ENCODE measurements around the gene MAB21L2.
A peak's percentile ranks its signal among the peaks of the same experiment; 100 is the strongest.
"Not testable (repeated sequence)": the region's sequence is repeated elsewhere in the genome, so short reads cannot be mapped to it uniquely, and the experiment has no call there.

The MAB21L2 gene

GRCh38 chr4:150582146-150582872 lies at the start of gene MAB21L2:
TSS of gene MAB21L2 (plus strand) at chr4:150582151. CDS start at chr4:150583030, 879 bp downstream.
- no peak for DNase-seq

GRCh38 chr4:150533673-150534072 lies 48.3 kb upstream of the MAB21L2 start:
- DNase-seq, result no peak

GRCh38 chr4:150534818-150535217 lies 47.1 kb upstream of the MAB21L2 start:
- DNase-seq, result no peak

GRCh38 chr4:150537911-150538310 lies 44.0 kb upstream of the MAB21L2 start:
- not testable (repeated sequence) for DNase-seq

DNA sequence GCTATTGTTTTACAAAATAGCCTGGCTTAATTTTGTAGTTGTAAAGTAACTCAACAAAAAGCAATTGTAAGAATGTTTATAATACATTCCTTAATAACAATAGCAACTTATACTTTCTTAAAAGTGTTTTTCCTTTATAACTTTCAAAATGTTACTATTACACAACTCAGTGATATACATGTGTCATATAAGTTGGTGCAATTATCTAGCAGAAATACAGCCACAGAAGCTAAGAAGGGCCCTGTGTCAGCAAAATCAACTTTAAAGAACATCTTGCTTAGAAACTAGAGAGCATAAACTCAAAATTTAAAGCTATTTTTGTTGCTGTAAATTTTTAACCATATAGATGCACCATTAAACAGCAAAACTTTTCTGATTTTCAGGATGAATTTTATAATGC lies 41.4 kb upstream of the MAB21L2 start:
- no peak for DNase-seq

GRCh38 chr4:150540959-150541360 lies 41.0 kb upstream of the MAB21L2 start:
- DNase-seq, result no peak

DNA sequence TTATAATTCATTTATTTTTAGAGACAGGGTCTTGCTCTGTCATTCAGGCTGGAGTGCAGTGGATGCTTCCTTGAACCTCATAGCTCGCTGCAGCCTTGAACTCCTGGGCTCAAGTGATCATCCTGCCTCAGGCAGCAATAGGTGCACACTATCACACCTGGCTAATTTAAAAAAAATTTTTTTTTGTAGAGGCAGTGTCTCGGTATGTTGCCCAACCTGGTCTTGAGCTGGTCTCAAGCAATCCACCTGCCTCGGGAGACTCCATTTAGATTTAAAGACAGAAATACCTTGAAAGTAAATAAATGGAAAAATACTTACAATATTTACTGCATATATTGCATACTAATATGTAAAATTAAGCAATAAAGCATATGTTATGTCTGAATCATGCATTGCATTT lies 40.3 kb upstream of the MAB21L2 start:
- no peak for DNase-seq

- DNase-seq, result no peak
Measured at GRCh38 chr4:150543042-150543441, 38.9 kb upstream of the MAB21L2 start.

DNA sequence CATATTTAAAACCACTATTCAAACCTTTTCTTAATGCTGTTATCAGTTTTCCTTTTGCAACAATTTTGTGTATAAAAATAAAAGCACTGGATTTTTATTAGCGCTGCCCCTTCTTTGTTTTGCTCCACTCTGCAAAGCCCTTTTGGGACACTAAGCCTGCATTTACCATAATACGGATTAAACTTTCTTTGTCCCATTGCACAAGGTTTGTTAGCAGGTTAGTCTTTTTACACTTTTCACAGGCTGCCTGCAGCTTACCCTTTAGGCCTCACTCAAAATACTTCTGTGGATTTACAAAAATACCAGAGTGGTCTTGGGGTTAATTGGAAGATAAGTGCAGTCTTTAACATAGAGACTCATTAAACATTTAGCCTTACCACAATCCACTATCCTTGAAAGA lies 35.7 kb upstream of the MAB21L2 start:
- no peak for DNase-seq

DNA sequence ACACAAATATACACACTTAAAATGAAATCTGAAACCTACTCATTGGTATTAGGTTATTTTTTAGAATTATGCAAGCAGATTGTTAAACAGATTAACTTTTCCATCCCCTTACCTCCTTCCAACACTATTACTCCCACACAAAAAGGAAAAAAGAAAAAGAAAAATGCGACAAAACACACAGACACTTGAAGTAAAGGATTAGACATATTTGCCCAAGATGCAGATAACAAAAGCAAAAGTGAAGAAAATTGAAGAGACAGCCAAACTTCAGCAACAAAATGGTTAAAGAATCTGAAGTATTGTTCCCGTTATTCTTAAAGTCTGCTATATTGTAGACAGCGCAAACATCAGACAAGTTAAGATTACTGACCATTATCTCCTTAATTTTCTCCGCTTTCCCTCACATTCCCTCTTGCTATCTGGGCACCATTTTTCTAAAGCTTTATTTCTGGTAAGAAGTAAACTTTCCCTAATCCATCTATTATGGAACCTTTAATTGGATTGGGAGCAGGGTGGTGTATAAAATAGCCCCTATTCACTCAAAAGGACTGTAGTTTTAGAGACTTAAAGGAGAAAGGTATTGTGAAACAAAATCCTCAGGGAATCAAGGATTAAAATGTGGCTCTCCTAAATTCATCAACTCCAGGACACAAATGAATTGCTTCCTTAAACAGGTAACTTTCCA lies 34.7 kb upstream of the MAB21L2 start:
- no peak for DNase-seq

DNA sequence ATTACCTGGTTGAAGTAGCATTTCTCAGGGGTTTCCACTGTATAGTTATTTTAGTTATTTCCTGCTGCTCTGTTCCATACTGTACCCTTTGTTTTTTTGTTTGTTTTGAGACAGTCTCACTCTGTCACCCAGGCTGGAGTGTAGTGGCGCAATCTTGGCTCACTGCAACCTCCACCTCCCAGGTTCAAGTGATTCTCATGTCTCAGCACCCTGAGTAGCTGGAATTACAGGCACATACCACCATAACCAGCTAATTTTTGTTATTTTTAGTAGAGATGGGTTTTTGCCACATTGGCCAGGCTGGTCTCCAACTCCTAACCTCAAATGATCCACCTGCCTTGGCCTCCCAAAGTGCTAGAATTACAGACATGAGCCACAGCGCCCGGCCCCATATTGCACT lies 24.1 kb upstream of the MAB21L2 start:
- not testable (repeated sequence) for DNase-seq

DNA sequence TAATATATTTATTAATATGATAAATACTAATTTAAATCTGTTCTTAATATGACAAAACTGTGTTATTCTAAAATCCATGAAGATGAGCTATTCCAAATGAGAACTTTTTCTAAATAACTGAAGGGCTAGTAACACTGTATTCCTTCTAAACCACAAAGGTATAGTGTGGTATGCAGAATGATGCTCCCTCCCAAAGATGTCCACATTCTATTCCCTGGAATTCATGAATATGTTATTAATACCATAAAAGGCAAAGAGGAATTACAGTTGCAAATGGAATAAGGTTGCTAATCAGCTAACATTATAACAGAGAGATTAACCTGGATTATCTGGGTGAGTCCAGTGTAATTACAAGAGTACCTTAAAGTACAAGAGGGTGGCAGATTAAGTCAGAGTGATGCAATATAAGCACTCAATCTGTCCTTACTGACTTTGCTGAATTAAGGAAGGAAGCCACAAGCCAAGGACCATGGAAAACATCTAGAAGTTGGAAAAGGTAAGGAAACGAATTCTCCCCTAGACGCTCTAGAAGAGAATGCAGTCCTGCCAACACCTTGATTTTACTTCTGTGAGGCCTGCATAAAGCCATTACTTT lies 20.7 kb upstream of the MAB21L2 start:
- DNase-seq, result no peak

DNA sequence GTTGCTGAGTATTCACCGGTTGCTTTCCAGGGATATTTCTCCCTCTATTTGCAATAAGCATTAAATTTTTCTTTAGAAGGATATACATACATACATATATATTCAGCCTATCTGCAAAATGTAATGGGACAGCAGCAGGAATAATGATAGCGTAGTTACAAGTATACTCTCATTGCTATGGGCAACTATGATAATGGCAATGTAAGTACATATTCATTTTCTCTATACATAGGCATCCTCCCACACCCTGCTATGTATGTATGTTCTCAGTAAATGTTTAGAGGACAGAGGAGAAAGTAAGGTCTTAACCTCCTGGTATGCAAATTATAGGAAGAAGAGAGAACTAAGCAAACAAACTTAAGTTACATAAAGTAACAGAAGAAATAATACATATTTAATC lies 19.7 kb upstream of the MAB21L2 start:
- DNase-seq, result no peak

DNA sequence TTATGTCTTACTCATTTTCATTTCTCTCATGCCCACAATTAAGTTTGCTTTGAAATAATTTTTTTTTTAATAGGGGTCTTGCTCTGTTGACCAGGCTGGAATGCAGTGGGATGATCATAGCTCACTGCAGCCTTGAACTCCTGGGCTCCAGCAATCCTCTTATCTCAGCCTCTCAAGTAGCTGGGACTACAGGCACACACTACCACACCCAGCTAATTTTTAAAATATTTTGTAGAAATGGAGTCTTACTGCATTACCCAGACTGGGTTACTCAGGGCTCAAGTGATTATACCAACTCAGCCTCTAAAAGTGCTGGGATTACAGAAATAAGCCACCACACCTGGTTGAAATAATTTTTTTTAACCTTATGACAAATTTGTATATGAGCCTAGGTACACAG lies 19.2 kb upstream of the MAB21L2 start:
- no peak for DNase-seq

DNA sequence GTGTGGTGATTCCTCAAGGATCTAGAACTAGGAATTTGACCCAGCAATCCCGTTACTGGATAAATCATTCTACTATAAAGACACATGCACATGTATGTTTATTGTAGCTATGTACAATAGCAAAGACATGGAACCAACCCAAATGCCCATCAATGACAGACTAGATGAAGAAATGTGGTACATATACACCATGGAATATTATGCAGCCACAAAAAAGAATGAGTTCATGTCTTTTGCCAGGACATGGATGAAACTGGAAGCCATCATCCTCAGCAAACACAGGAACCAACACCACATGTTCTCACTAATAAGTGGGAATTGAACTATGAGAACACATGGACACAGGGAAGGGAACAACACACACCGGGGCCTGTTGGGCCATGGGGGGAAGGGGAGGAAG lies 17.0 kb upstream of the MAB21L2 start:
- not testable (repeated sequence) for DNase-seq

- no peak for DNase-seq
Measured at GRCh38 chr4:150567070-150567469, 14.9 kb upstream of the MAB21L2 start.

DNA sequence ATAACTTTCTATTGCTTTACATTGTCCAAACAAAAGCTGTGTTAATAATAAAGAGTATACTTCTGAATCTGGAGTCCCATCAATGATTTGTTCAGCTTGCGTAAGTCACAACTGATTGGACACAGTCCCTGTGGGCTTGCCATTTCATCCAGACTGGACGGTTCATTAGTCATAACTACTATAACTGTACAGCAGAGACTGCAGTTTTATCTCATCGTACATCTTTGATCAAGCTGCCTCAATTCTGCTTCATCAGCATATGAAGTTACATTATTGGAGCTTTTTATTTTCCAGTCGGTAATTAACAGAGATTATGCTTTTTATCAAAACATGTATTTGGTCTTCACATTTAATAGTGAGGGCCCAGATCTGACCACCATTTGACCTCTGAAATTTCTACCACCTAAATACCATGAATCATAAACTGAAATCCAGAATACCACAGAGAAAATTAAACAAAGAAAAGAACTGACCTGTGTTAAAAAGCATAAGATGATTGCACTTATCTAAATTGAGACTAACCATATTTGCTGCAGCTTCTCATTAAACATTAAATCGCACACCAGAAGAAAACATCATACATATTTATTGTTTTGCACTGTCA lies 12.5 kb upstream of the MAB21L2 start:
- DNase-seq, result no peak

DNA sequence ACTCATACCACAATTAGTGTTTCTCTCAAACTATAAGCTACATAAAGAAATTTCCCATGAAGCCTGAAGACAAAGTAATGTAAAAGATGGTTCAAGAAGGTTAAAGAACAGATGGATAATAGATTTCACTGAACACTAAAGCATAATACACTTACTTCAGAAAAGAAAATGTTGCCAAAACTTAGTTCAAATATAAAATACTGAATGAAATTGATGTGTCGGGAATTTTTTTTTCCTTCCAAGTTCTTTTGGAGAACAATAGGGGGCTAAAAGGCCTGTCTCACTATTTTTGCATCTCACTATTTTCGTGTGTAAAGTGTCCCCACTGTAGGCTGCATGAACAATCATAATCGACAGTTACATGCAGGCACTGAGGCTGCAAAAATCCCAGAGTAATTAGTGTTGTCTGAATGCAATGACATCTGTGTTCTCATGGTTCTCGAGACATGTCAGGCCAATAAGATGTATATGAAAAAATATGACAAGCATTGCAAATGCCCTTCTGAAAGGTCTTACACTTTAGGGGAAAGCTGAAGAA lies 11.9 kb upstream of the MAB21L2 start:
- no peak for DNase-seq

DNA sequence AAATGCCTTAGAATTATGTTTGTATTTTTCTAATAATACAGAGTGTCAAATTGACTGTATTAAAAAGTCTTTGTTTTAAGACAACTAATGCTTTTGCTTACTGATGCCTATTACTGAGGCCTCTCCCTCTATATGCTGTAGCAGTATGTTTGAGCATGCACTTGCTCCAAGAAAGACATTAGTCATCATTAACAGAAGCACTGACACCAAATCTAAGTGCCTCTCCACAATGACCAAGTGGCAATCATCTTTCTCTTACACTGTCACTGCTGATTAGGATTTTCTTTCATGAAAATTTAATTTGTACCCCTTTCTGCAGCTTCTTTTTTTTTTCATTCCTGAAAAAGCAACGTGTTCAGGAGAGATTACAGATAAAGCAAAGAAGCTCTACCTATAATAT lies 11.1 kb upstream of the MAB21L2 start:
- peak; percentile 3 for DNase-seq

GRCh38 chr4:150572704-150573504 lies 9.0 kb upstream of the MAB21L2 start:
- no peak for DNase-seq

DNA sequence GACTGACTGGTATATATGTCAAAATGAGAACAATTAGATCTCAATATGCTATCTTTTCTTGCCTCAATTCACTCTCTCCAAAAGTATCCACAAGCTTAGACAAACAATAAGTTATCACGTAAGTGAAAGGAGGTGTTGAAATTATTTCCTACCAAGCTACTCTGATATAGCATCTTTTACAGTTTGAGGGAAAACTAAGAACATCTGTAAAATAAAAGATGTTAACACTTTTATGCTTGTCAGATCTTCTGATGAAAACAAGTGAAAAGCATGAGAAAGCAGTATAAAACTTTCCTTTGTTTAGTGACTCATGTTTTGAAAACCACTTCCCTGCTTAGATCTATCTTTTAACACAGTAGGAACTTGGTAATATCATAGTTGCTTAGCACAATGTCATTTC lies 8.4 kb upstream of the MAB21L2 start:
- DNase-seq, result no peak

GRCh38 chr4:150574678-150575077 lies 7.3 kb upstream of the MAB21L2 start:
- DNase-seq, result no peak

- no peak for DNase-seq
Measured at GRCh38 chr4:150577796-150578195, 4.2 kb upstream of the MAB21L2 start.
